ENCODE results near the gene MMP14. TPM values are rescaled to one million over a fixed set of nuclear protein-coding genes. Genes with fewer than 3 reads are reported as not detected.

Gene MMP14
- polyA plus RNA-seq, 3 donors, result 0.14 to 4.6 (median 0.44) TPM

DNA sequence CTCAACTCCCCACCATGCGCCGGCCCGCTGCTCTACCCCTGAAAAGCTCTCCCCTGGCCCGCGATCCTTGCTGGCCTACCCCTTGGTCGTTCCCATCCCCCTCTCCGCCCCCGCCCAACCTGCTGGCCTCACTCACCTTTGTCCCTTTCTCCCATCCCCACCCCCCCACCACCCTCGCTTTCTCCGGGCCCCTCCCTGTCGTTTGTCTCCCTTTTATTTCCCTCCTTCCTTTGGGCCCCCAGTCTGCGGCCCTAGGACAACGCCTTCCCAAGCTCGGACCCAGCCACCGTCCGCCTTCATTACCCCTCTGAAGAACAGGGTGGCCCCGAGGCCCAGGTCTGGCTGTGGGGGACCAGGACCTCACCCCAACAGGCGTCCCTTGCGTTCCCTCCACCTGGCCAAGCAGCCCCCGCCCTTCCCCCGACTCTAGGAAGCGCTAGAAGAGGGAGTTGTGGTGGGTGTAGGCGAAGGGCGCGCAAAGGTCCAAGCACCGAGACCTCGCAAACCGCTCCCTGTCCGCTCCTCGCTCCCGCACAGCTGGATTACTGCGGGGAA, 14.3 kb upstream of the MMP14 start:
- peak overlapping the region; percentile 69 to 94 (median 91) for H3K27ac Mint-ChIP-seq
- H3K4me2 ChIP-seq (replicated peaks; ENCODE audit: extremely low read depth, low read length, poor library complexity, severe bottlenecking), result peak overlapping the region; percentile 81
- peak overlapping the region; percentile 27 to 75 (median 49) for H3K4me3 ChIP-seq (replicated peaks in 1 of 3; ENCODE audit: low read depth in 2 of 3, low read length in 3 of 3)
- H3K4me1 Mint-ChIP-seq, result peaks cover 57% of the 10 kb centered on the region
- H3K4me1 ChIP-seq (ENCODE audit: control insufficient read depth in 1 of 2, insufficient read depth in 2 of 2, low read length in 2 of 2), result peaks cover 59 to 71% of the 10 kb centered on the region in 2 donors
- H3K36me3 Mint-ChIP-seq, result peaks cover 2 to 3% of the 10 kb centered on the region in 2 donors
- H3K9ac ChIP-seq (ENCODE audit: insufficient read depth, low read length, poor library complexity, severe bottlenecking), result peak overlapping the region; percentile 72
- no peaks in the 10 kb centered on the region for H3K9me3 Mint-ChIP-seq
- peak overlapping the region; percentile 53 to 79 for H3K27ac ChIP-seq (ENCODE audit: low read depth in 1 of 2, low read length in 2 of 2)
- H4K20me1 ChIP-seq (ENCODE audit: insufficient read depth, low read length), result no peaks in the 10 kb centered on the region
- no peaks in the 10 kb centered on the region for H3K27me3 ChIP-seq (ENCODE audit: control insufficient read depth in 2 of 2, insufficient read depth in 2 of 2, low read length in 2 of 2)
- no peaks in the 10 kb centered on the region for H3K36me3 ChIP-seq (replicated peaks in 1 of 2; ENCODE audit: control insufficient read depth in 1 of 2, insufficient read depth in 2 of 2, low read length in 2 of 2)
- H3K4me3 Mint-ChIP-seq, result peak overlapping the region; percentile 77 to 84
- H2AFZ ChIP-seq (ENCODE audit: insufficient read depth, low read depth, low read length, poor library complexity, severe bottlenecking), result peak overlapping the region; percentile 57
- intact Hi-C loops (cut with micrococcal nuclease), result loop anchor here in 1 of 2 donors (2.0 to 5.0 kb wide), 2 partner anchors 31 to 35 kb away; no protein-coding TSS in a partner anchor
- H3K79me2 ChIP-seq (ENCODE audit: insufficient read depth, low read length), result no peaks in the 10 kb centered on the region
- no peaks in the 10 kb centered on the region for H3K9me3 ChIP-seq (replicated peaks in 1 of 2; ENCODE audit: control insufficient read depth in 1 of 2, insufficient read depth in 1 of 2, low read length in 2 of 2)
- TF ChIP-seq CTCF (IDR thresholded peaks at IDR 0.05), result no peak
- 71% methylated on average over 19 of the region's 32 CpGs for WGBS (ENCODE audit: insufficient coverage)
- H3K27me3 Mint-ChIP-seq (ENCODE audit: low read depth in 3 of 3), result peaks cover 0 to 9% (median 6%) of the 10 kb centered on the region in 3 donors
- no peak for DNase-seq

- Histone ChIP-seq H3K36me3 (replicated peaks in 1 of 2; ENCODE audit: control insufficient read depth in 1 of 2, insufficient read depth in 2 of 2, low read length in 2 of 2) (no peaks in the 10 kb centered on the region), H2AFZ (ENCODE audit: insufficient read depth, low read depth, low read length, poor library complexity, severe bottlenecking) (peak overlapping the region; percentile 57), H3K27me3 (ENCODE audit: control insufficient read depth in 2 of 2, insufficient read depth in 2 of 2, low read length in 2 of 2) (no peaks in the 10 kb centered on the region), H4K20me1 (ENCODE audit: insufficient read depth, low read length) (no peaks in the 10 kb centered on the region), H3K9me3 (replicated peaks in 1 of 2; ENCODE audit: control insufficient read depth in 1 of 2, insufficient read depth in 1 of 2, low read length in 2 of 2) (no peaks in the 10 kb centered on the region), H3K4me2 (replicated peaks; ENCODE audit: extremely low read depth, low read length, poor library complexity, severe bottlenecking) (peak overlapping the region; percentile 81), H3K79me2 (ENCODE audit: insufficient read depth, low read length) (no peaks in the 10 kb centered on the region), H3K27ac (ENCODE audit: low read depth in 1 of 2, low read length in 2 of 2) (peak overlapping the region; percentile 53 to 79), H3K4me3 (replicated peaks in 1 of 3; ENCODE audit: low read depth in 2 of 3, low read length in 3 of 3) (peak overlapping the region; percentile 27 to 75 (median 49)), H3K9ac (ENCODE audit: insufficient read depth, low read length, poor library complexity, severe bottlenecking) (peak overlapping the region; percentile 72), H3K4me1 (ENCODE audit: control insufficient read depth in 1 of 2, insufficient read depth in 2 of 2, low read length in 2 of 2) (peaks cover 57 to 66% of the 10 kb centered on the region in 2 donors)
- intact Hi-C loops (cut with micrococcal nuclease), result loop anchor here (1.0 to 5.0 kb wide), 3 partner anchors 30 to 35 kb away; no protein-coding TSS in a partner anchor
- TF ChIP-seq CTCF (IDR thresholded peaks at IDR 0.05), result peak; percentile 91
- peaks cover 2 to 9% (median 6%) of the 10 kb centered on the region in 3 donors for H3K27me3 Mint-ChIP-seq (ENCODE audit: low read depth in 3 of 3)
- DNase-seq, result peak; percentile 58 to 77 (median 74)
- peak overlapping the region; percentile 77 to 84 for H3K4me3 Mint-ChIP-seq
- H3K4me1 Mint-ChIP-seq, result peaks cover 54% of the 10 kb centered on the region
- WGBS (ENCODE audit: insufficient coverage), result under 1% methylated on average over 12 of the region's 34 CpGs
- H3K27ac Mint-ChIP-seq, result peak overlapping the region; percentile 85 to 94 (median 91)
- H3K36me3 Mint-ChIP-seq, result peaks cover 2 to 3% of the 10 kb centered on the region in 2 donors
- H3K9me3 Mint-ChIP-seq, result no peaks in the 10 kb centered on the region
These were observed 13.8 kb upstream of the MMP14 start for GRCh38 chr14:22822571-22823098.

Data from CD14-positive monocyte (primary cell).